Gastrocnemius medialis (tissue), 4 donors: ENCODE measurements around the gene AIMP1.

ENCODE experiments used
- CTCF ChIP-seq, 5 experiments: fragments of 450-650 bp in 3 of 5; fragments of 200-600 bp in 2 of 5; sonication (generic) in 2 of 5; IDR thresholded peaks in 4 of 5; conservative IDR thresholded peaks in 1 of 5; 1 replicate in 4 of 5; 2 replicates in 1 of 5; pipeline ENCODE4 v1.5.1; 2016 to 2019; ENCODE audit warnings: antibody characterized with exemption in 5 of 5, mild to moderate bottlenecking in 3 of 5, moderate library complexity in 3 of 5
- POLR2A ChIP-seq, 2 donors: fragments of 450-650 bp; IDR thresholded peaks; one replicate each; pipeline ENCODE4 v1.6.1; 2017; ENCODE audit warnings: antibody characterized with exemption in 2 of 2, mild to moderate bottlenecking in 2 of 2, moderate library complexity in 2 of 2

GRCh38 chr4:106362086-106362825 is 45.9 kb downstream of the AIMP1 start:
- no peak for TF ChIP-seq CTCF (IDR thresholded peaks at IDR 0.05 in 4 of 5, conservative IDR thresholded peaks at IDR 0.05 in 1 of 5)
- TF ChIP-seq POLR2A (IDR thresholded peaks at IDR 0.05) = no peak
